IPS-NIHi11 (cell line): ENCODE measurements around the gene ITGB4.

Source experiments
- DNase-seq: peaks from one replicate; pipeline ENCODE4 v3.0.0; 2012; ENCODE audit warnings: mixed read lengths, low spot score

ITGB4 gene

DNA sequence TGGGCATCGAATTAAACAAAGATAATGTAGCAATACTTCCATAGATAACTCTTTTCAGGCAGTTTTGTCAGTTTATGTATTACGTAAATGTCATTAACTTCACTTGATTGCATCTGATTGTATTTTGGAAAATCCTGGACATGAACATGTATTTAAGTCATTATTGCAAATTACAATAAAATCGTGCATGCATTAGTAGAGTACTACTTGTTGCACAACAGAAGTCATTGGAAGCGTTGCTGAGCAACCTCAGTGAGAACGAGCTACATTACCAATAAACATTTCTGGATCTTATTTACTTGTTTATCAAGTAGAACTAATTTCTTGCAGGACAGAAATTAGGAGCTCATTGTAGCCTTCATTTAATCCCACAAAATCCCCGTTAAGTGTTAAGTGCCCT is 70.0 kb downstream of the ITGB4 start:
- DNase-seq: no peak

DNA sequence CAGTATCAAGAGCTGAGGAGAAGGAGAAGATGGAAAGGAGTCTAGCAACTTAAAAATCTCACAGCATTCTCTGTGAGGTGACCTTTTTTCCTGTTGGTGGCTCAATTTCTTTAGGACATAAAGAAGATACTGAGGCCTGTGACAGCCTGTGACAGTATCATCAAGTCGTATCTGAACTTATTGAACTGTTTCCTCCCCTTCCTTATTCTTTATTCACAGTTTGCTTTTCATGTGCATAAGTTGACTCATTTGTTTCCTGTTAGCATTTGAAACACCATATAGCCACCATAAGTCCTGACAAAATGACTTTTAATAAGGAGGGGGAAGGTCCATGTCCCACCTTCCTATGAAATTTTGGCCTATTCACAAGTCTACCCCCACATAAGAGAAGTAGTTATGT is 72.2 kb downstream of the ITGB4 start:
- no peak for DNase-seq

DNA sequence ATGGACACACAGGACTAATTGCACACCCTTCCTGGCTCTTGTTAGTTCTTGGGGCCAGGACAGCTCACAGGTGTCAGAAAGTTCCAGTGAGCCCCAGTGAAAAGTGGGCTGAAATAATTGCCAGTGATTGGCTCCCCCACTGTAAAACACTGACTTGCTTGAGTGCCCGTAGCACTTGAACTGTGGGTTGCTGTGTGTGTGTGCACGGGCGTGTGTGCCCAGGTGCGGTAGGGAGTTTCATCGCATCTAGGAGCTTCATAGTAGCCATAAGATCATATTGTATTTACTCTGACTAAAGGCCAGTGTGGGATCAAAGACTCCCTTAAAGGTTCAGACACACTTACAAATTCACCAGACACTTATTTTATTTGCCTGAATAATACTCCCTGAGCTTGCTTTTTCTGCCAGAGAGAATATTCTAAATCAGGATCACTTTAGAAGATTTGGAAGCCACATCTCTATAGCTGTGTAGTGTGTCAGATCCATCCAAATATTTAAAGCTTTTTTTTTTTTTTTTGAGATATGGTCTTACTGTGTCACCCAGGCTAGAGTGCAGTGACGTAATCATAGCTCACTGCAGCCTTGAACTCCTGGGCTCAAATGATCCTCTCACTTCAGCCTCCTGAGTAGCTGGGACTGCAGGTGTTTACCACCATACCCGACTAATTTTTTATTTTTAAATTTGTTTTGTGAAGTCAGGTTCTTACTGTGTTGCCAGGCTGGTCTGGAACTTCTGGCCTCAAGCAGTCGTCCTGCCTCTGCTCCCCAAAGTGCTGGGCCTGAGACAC is 74.8 kb downstream of the ITGB4 start:
- DNase-seq: no peak

DNA sequence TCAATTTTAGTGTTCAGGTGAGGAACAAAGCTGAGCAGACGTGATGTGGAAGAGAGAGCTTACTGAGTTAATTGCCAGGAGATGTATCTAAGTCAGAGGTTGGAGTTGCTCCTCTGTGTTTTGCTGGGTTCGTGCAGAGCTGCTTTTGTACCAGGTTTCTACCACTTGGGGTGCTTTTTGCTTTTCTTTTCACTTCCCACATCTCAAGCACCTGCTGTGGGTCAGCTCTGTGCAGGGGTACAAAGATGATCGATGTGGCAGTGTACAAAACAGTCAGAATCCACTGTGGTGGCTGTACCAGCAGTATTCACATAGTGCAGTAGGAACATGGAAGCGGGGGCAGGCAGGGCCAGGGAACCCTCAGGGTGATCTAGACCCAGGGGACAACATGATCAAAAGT is 78.1 kb downstream of the ITGB4 start:
- DNase-seq: no peak

DNA sequence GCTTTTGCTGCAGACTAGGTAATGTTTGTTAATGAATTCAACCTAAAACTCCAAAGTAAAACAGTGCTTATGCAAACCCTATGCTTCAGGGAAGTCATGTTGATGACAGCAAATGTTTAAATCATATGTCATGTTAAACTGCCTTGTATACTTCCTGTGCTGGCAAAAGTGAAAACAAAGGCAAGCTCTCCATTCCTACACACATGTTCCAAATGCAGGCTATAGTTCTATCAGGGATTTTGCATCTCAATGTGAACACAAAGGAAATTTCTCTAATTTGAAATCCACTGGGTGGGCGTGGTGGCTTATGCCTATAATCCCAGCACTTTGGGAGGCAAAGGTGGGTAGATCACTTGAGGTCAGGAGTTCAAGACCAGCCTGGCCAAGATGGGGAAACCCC is 82.6 kb downstream of the ITGB4 start:
- DNase-seq: no peak

DNA sequence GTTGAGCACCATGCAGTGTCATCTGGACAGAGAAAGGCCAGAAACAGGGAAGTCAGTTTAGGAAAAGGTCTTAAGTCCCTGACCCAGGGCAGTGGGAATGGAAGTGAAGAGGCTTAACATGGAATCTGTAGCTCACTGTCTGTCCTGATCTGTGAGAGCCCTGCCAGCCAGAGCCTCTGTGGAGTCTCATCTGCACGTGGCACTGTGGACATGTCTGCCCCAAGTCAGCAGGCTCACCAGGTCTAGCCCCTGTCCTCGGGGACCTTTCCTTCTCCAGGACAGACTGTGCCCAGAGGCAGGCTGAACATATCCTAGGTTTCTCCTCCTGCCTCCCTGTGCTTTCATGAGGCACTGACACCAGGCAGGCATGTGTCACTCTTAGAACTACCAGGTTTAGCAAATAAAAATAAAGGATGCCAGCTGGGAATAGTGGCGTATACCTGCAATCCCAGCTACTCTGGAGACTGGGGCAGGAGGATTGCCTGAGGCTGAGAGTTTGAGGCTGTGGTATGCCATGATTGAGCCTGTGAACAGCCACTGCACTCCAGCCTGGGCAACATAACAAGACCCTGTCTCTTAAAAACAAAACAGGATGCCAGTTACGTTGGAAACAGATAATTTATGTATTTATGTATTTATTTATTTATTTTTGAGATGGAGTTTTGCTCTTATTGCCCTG is 85.7 kb downstream of the ITGB4 start:
- no peak for DNase-seq
